Spleen (tissue), 7 donors: ENCODE data around the gene FAM72B.
"Not testable (repeated sequence)": the region's sequence is repeated elsewhere in the genome, so short reads cannot be mapped to it uniquely, and the experiment has no call there.

ENCODE experiments used
- CTCF ChIP-seq, 11 experiments: fragments of 200-600 bp in 7 of 11; fragments of 450-650 bp in 4 of 11; sonication (generic) in 4 of 11; IDR thresholded peaks in 8 of 11; conservative IDR thresholded peaks in 3 of 11; 1 replicate in 7 of 11; 2 replicates in 4 of 11; pipeline versions ENCODE4 v1.4.0 to v1.8.0; 2016 to 2021; ENCODE audit warnings: antibody characterized with exemption in 11 of 11, inconsistent platforms in 4 of 11, mild to moderate bottlenecking in 1 of 11
- POLR2A ChIP-seq, 3 donors: fragments of 450-650 bp; IDR thresholded peaks; one replicate each; pipeline ENCODE4 v1.5.1; 2017; ENCODE audit warnings: antibody characterized with exemption in 3 of 3, mild to moderate bottlenecking in 1 of 3
- POLR2AphosphoS5 ChIP-seq, 3 donors: sonication (generic); formaldehyde crosslinking; IDR thresholded peaks; one replicate each; pipeline ENCODE4 v1.5.1; 2017; ENCODE audit warnings: antibody characterized with exemption in 3 of 3
- donor health status: DM: no; HTN: no; CAD: no; lungs with moderate emphysema.
- donor health status: DM: no; HTN: no; CAD: no.
- donor health status: DM: no; HTN: no; CAD: no.

DNA sequence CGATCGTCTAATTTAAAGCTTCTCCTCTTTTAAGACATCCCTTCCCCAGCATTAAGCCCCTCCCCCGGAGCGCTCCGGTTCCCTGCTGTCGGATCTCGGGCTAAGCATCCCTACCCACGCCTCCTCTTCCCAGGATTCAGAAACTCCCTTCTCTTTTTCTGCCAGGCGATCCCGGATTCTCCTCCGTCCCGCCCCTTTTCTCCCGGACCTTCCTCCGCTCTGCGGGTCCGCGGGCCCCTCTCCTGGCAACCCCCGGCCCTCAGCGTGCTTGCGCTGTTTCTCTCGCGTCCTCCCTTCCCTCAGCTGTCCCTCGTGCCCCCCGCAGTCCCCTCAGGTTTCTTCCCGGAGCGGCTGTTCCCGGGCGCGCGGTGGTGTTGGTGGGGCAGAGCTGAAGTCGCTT, 273 bp downstream of the FAM72B start:
- TF ChIP-seq CTCF (IDR thresholded peaks at IDR 0.05 in 8 of 11, conservative IDR thresholded peaks at IDR 0.05 in 3 of 11); POLR2A (IDR thresholded peaks at IDR 0.05); POLR2AphosphoS5 (IDR thresholded peaks at IDR 0.05): not testable (repeated sequence)
